Transverse colon (tissue), 4 donors: ENCODE measurements around the gene COTL1.

Experiments used
- POLR2A ChIP-seq: fragments of 450-650 bp; IDR thresholded peaks from one replicate; pipeline ENCODE4 v1.6.1; 2016; ENCODE audit warnings: antibody characterized with exemption, mild to moderate bottlenecking, moderate library complexity
- POLR2AphosphoS5 ChIP-seq, 3 donors: sonication (generic); formaldehyde crosslinking; IDR thresholded peaks; one replicate each; pipeline ENCODE4 v1.6.1; 2016; ENCODE audit warnings: antibody characterized with exemption in 3 of 3
- TF ChIP-seq, protein P1 (sequence below), 5 experiments: fragments of 200-600 bp in 3 of 5; fragments of 450-650 bp in 2 of 5; sonication (generic) in 3 of 5; IDR thresholded peaks; 1 replicate in 2 of 5; 2 replicates in 3 of 5; pipeline ENCODE4 v1.5.1; 2016 to 2017; ENCODE audit warnings: antibody characterized with exemption in 5 of 5, inconsistent platforms in 3 of 5, mild to moderate bottlenecking in 2 of 5, moderate library complexity in 1 of 5

DNA sequence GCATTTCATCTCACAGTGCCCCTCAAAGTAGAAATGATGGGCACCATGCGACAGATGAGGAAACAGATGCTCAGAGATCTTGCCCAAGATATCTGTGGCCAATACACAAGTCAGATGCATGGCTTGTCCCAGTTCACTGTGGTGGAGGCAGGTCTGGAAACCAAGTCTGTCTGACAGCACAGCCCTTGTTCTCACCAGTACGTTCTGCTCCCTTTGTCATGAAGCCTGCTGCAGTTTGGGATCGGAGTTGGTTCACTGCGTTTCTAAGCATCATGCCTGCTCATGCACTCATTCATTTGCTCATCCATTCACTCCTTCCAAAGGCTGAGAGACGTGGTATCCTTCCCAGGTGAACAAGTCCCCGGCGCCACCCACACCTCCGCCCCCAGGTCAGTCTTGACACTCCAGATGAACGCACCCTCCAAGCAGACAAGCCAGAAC, 86.2 kb downstream of the COTL1 start:
- TF ChIP-seq, protein P1, sequence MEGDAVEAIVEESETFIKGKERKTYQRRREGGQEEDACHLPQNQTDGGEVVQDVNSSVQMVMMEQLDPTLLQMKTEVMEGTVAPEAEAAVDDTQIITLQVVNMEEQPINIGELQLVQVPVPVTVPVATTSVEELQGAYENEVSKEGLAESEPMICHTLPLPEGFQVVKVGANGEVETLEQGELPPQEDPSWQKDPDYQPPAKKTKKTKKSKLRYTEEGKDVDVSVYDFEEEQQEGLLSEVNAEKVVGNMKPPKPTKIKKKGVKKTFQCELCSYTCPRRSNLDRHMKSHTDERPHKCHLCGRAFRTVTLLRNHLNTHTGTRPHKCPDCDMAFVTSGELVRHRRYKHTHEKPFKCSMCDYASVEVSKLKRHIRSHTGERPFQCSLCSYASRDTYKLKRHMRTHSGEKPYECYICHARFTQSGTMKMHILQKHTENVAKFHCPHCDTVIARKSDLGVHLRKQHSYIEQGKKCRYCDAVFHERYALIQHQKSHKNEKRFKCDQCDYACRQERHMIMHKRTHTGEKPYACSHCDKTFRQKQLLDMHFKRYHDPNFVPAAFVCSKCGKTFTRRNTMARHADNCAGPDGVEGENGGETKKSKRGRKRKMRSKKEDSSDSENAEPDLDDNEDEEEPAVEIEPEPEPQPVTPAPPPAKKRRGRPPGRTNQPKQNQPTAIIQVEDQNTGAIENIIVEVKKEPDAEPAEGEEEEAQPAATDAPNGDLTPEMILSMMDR (IDR thresholded peaks at IDR 0.05), result no peak
- TF ChIP-seq POLR2A (no peak), POLR2AphosphoS5 (IDR thresholded peaks at IDR 0.05) (no peak)
